DMS153 treated with DMSO at 0.1 percent for 48 hours (cell line): Measurements from ENCODE around the gene CXCL17.
"Not testable (repeated sequence)": the region's sequence is repeated elsewhere in the genome, so short reads cannot be mapped to it uniquely, and the experiment has no call there.

ENCODE experiments used
- DNase-seq: peaks from one replicate; lab custom pipeline; 2025; ENCODE audit not compliant: unreplicated experiment; lab: John Stamatoyannopoulos, UW

Gene CXCL17

DNA sequence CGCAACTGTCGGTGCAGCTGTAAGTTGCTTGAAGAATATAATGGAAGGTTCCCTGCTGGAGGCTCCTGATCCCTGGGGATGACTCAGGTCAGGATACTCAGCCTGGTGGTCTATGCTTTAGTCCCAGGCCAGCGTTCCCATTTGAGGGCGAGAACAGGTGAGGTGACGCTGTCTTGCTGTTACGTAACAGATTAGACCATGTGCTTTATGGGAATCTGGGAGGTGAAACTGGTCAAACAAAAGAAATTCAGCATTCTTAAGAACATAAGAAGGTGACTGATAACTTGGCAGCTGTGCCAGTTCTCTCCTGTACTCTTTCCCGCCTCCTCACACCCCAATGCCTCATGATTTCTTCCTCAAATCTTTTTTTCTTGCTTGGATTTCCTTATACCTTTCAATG is at the start of gene CXCL17:
CXCL17 (minus strand) TSS at position 114 of the 400 bp plus-strand sequence. CDS start 114 bp downstream, outside the sequence.
- DNase-seq: no peak

DNA sequence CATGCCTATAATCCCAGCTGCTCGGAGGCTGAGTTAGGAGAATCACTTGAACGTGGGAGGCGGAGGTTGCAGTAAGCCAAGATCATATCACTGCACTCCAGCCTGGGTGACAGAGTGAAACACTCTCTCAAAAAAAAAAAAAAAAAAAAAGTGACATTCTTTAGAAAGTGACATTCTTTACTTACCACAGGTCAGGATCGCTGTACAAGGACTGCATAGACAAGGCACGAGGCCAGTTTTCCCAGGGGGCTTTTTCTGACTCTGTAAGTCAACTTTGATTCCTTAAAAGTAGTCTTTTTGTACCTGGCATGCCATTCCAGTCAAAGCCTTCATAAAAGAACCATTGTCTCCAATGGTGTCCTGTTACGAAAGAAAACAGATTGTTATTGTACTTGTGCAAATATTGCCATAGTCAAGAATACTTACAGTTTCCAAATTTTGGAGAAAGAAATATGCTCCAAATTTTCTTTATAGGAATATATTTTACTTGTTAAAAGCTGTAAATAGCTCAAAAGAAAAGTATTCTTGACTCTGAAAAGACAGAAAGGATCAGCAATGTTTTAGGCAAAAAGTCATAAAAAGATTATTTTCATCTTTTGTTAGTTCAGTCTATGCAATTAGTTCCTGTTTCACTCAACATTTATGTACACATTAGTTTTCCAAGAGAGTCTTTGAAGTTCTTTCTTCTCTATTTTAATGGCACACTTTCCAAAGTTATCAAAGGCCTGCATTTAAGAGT is 46.2 kb upstream of the CXCL17 start:
- no peak for DNase-seq

GRCh38 chr19:42487798-42488178 is 45.0 kb upstream of the CXCL17 start:
- no peak for DNase-seq

DNA sequence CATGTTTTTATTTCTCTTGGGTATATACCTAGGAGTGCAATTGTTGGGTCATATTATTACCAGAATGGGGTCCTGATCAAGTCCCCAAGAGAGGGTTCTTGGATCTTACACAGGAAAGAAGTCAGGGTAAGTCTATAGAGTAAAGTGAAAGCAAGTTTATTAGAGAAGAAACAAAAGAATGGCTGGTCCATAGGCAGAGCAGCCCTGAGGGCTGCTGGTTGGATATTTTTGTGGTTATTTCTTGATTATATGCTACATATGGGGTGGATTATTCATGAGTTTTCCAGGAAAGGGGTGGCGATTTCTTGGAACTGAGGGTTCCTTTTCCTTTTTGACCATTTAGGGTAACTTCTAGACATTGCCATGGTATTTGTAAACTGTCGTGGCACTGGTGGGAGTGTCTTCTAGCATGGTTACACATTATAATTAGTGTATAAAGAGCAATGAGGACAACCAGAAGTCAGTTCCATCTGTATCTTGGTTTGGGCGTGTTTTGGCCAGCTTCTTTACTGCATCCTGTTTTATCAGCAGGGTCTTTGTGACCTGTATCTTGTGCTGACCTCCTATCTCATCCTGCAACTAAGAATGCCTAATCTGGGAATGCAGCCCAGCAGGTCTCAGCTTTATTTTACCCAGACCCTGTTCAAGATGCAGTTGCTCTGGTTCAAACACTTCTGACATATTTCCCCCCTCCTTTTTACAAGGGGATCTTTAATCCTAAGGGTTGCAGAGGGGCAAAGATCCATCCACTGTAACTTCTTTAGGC is 44.5 kb upstream of the CXCL17 start:
- no peak for DNase-seq

DNA sequence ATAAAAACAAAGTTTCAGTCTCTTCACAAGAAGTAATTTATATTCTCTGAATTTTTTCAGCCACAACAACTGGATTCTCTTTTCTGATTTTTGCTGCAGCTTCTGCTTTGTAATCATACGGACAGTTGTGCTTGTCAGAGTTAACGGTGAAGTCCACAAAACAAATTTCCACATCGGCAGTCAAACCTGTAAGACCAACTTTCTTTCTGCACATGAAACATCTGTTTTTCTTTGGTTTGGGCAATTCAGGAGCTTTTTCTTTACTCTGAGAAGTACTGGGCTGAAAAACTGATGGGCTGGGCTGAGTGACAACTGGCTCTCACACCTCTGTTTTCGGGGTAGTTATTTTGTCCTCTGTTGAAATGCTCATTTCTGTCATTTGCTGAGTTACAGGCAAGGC is 42.3 kb upstream of the CXCL17 start:
- not testable (repeated sequence) for DNase-seq

GRCh38 chr19:42480335-42481095 is 37.8 kb upstream of the CXCL17 start:
- no peak for DNase-seq

GRCh38 chr19:42479736-42480135 is 37.0 kb upstream of the CXCL17 start:
- DNase-seq: no peak

DNA sequence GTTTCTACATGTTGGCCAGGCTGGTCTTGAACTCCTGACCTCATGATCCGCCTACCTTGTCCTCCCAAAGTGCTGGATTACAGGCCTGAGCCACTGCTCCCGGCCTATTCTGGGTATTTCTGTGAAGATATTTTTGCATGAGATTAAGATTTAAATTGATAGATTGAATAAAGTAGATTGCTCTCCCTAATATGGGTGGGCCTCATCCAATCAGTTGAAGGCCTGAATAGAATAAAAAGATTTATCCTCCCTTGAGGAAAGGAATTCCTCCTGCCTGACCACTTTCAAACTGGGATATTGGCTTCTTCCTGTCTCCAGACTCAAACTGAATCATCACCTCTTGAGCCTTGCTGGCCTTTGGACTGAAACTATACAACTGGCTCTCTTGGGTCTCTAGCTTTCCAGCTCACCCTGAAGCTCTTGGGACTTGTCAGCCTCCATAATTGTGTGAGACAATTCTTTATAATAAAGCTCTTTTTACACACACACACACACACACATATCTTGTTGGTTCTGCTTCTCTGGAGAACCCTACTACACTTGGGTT is 36.1 kb upstream of the CXCL17 start:
- DNase-seq: no peak

DNA sequence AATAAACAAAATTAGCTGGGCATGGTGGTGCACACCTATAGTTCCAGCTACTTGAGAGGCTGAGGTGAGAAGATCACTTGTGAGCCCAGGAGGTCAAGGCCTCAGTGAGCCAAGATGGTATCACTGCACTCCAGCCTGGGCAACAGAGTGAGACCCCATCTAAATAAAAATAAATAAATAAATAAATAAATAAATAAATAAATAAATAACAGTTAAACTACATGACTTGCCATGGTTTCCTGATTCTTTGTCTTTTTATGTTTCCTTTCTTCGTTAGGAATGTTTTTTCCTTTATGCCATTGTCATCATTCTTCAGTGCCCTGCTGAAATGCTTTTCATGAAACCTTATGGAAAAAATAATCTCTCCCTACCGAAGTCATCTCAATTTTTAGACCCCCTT is 35.2 kb upstream of the CXCL17 start:
- DNase-seq: no peak

GRCh38 chr19:42477117-42477516 is 34.4 kb upstream of the CXCL17 start:
- no peak for DNase-seq

DNA sequence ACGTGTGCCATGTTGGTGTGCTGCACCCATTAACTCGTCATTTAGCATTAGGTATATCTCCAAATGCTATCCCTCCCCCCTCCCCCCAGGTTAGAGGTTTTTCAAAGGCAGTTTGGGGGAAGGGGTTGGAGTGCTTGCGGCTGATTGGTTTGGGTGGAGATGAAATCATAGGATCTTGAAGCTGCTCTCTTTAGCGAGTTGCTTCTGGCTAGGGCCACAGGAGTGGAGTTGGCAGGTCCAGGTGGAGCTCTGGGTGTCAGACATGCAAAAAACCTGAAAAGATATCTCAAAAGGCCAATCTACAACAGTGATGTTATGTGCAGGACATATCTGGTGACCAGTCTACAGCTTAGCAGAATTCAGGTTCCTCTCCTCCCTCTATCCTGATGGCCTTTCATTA is 32.6 kb upstream of the CXCL17 start:
- DNase-seq: no peak

GRCh38 chr19:42474743-42475142 is 32.0 kb upstream of the CXCL17 start:
- DNase-seq: no peak

DNA sequence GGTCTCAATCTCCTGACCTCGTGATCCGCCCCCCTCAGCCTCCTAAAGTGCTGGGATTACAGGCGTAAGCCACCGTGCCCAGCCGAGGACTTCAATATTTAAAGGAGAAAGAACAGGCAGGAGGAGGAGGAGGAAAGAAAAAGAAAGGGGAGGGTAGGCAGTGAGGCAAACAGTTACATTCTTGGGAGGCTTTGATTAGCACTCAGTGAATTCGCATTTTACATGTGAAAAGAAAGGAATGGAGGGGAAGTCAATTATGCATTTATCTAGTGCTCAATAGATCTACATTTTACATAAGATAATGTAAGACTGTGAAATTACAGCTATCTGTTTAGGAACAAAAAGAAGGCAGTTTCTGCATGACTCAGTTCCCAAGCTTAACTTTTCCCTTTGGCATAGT is 30.9 kb upstream of the CXCL17 start:
- DNase-seq: no peak

DNA sequence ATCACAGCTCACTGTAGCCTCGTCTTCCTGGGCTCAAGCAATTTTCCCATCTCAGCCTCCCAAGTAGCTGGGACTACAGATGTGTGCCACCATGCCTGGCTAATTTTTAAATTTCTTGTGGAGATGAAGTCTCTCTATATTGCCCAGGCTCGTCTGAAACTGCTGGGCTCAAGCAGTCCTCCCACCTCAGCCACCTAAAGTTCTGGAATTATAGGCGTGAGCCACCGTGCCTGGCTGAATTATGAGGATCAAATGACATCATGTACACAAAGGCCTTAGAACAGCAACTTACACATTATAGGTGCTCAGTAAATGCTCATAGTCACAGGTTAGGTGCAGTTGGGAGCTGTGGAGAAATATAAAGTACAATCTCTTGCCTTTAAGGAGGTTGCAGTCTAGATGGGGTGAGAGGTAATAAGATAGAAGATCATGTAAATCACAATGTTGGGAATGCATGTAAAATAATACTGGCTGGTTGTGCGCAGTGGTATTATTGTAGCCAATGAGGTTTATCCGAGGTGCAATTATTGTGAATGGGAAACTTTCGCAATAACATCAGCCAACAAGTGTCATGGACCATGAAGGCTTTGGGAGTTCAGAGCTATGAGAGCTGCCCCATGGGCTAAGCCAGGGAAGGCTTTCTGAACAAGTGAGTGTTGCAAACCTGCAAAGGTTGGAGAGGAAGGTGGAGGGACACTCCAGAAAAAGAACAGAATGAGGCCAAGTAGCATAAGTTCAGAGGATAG is 29.8 kb upstream of the CXCL17 start:
- no peak for DNase-seq

DNA sequence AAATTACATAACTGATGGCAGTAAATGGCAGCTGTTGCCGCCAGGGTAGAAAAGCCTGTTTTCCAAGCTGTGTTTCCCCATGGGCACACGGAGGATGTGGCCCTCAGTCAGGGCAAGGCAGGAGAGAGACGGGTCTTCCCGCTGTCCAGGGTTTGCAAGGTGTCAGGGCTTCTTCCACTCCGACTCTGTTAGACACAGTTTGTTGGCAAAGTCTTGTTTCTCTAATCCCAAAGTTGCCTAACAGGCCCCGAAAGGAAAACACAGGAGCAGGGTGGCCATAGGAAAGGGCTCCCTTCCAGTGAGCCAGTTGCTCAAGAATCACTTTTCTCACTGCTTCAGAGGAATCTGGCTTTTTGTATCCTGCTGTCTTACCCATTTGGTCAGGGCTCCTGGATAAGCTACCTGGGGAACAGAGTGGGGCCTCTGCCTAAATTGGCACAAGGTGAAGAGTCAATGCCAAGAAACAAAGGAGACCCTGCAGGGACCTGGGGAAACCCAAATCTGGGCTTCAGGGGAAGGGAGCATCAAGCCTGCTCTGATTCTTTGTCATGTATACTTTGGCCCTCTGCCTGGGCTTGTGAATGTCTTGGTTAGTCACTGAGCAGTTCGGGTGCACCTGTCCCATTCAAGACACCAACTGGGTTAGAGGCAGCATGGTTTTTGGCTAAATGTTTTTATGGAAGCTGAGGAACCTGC is 29.0 kb upstream of the CXCL17 start:
- DNase-seq: no peak

DNA sequence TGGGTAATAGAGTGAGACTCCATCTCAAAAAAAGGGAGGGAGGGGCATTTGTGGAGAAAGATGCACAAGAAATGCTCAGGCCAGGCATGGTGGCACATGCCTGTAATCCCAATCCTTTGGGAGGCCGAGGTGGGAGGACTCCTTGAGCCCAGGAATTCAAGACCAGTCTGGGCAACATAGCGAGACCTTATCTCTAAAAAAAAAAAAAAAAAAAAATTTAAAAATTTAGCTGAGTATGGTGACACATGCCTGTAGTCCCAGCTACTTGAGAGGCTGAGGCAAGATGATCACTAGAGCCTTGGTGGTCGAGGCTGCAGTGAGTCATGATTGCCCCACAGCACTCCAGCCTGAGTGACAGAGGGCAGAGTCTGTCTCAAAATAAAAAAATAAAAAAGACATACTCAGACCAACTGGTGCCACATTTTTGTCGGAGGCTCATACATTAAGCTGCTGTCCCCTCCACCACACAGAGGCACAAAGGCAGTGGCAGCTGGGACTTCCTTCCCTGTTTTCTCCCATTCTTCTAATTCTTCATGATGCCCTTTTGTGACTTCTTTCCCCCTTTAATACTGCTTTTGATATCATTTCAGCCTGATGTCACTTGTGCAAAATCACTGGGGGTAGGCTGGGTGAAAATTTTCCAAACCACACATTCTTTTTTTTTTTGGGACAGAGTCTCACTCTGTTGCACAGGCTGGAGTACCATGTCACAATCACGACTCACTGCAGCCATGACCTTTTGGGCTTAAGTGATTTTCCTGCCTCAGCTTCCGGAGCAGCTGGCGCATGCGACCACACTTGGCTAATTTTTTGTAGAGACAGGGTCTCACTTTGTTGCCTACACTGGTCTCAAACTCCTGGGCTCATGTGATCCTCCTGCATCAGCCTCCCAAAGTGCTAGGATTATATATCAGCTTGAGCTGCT is 26.8 kb upstream of the CXCL17 start:
- no peak for DNase-seq

- no peak for DNase-seq
Measured at GRCh38 chr19:42468273-42468796, 25.6 kb upstream of the CXCL17 start.

- no peak for DNase-seq
Measured at GRCh38 chr19:42467183-42467760, 24.5 kb upstream of the CXCL17 start.
